Aorta (tissue), 5 donors: Measurements from ENCODE around the gene IFT22. TPM values are rescaled to one million over a fixed set of nuclear protein-coding genes. Genes with fewer than 3 reads are reported as not detected.
"Not testable (repeated sequence)": the region's sequence is repeated elsewhere in the genome, so short reads cannot be mapped to it uniquely, and the experiment has no call there.

Source experiments
- ATAC-seq: fragments of 200-7000 bp; cut with Tn5 transposase; one replicate; pipeline ENCODE4 v1.9.1; 2022; ENCODE audit warnings: moderate library complexity; ENCODE audit not compliant: low FRiP score
- DNase-seq, 2 donors: peaks; one replicate each; pipeline ENCODE4 v3.0.0-alpha.2; 2020
- H3K27ac ChIP-seq, 2 donors: one replicate each; pipeline ENCODE4 v1.5.1; 2013; ENCODE audit warnings: low read length in 2 of 2, mild to moderate bottlenecking in 2 of 2, moderate library complexity in 2 of 2, control low read depth in 1 of 2, inconsistent platforms in 1 of 2, low read depth in 1 of 2
- H3K27me3 ChIP-seq, 2 donors: one replicate each; pipeline ENCODE4 v1.6.1; 2013; ENCODE audit warnings: control low read depth in 1 of 2, low read length in 1 of 2, mild to moderate bottlenecking in 1 of 2, moderate library complexity in 1 of 2; ENCODE audit not compliant: insufficient read depth in 2 of 2, control insufficient read depth in 1 of 2
- H3K36me3 ChIP-seq, 2 donors: one replicate each; pipeline ENCODE4 v1.6.1; 2013; ENCODE audit warnings: control low read depth in 1 of 2, low read length in 1 of 2, mild to moderate bottlenecking in 1 of 2; ENCODE audit not compliant: insufficient read depth in 2 of 2, control insufficient read depth in 1 of 2
- H3K4me1 ChIP-seq, 2 donors: one replicate each; pipeline ENCODE4 v1.6.1; 2013; ENCODE audit warnings: low read length in 2 of 2, control low read depth in 1 of 2, mild to moderate bottlenecking in 1 of 2, moderate library complexity in 1 of 2; ENCODE audit not compliant: insufficient read depth in 2 of 2, control insufficient read depth in 1 of 2
- H3K4me3 ChIP-seq, 2 donors: one replicate each; pipeline ENCODE4 v1.5.1; 2013; ENCODE audit warnings: low read length in 2 of 2, control low read depth in 1 of 2, mild to moderate bottlenecking in 1 of 2
- H3K9me3 ChIP-seq: one replicate; pipeline ENCODE4 v1.6.1; 2013; ENCODE audit warnings: mild to moderate bottlenecking, low read length; ENCODE audit not compliant: control insufficient read depth
- WGBS, 2 donors: extraction: QIAGEN DNeasy Blood & Tissue Kit; methylation state at CpG; one replicate each; pipeline ENCODE4 v1.1.7; 2013; 5-methylcytosine and 5-hydroxymethylcytosine counted together
- intact Hi-C, 2 donors: fragments of 100-400 bp; cut with DNase I; formaldehyde crosslinking; loops; one replicate each; pipeline versions ENCODE4 v1.14.2 to v1.15.0; 2022
- polyA plus RNA-seq, 2 donors: library from polyadenylated mRNA; stranded (reverse); fragments of 200-250 nt; gene quantifications; one replicate each; pipeline ENCODE4 v1.2.3, GENCODE V29; 2013
- total RNA-seq, 2 donors: library from RNA; stranded (reverse); fragmentation: NEBNext Ultra II Directional; extraction: Animal tissue kit (Norgen Biotek cat#: 25700); gene quantifications; one replicate each; pipeline ENCODE4 v1.2.1, GENCODE V29; 2021
- donor health status: healthy with polysubstance abuse.
- donor health status: Bipolar disorder and iron deficiency.
- donor health status: DM: no; HTN: no; CAD: no.
- donor health status: DM: no; HTN: no; CAD: no.
- donor health status: DM: yes; HTN: yes; CAD: no.

The IFT22 gene
- total and polyA plus RNA-seq, 4 donors = 10.9 to 30.6 (median 22.4) TPM

DNA sequence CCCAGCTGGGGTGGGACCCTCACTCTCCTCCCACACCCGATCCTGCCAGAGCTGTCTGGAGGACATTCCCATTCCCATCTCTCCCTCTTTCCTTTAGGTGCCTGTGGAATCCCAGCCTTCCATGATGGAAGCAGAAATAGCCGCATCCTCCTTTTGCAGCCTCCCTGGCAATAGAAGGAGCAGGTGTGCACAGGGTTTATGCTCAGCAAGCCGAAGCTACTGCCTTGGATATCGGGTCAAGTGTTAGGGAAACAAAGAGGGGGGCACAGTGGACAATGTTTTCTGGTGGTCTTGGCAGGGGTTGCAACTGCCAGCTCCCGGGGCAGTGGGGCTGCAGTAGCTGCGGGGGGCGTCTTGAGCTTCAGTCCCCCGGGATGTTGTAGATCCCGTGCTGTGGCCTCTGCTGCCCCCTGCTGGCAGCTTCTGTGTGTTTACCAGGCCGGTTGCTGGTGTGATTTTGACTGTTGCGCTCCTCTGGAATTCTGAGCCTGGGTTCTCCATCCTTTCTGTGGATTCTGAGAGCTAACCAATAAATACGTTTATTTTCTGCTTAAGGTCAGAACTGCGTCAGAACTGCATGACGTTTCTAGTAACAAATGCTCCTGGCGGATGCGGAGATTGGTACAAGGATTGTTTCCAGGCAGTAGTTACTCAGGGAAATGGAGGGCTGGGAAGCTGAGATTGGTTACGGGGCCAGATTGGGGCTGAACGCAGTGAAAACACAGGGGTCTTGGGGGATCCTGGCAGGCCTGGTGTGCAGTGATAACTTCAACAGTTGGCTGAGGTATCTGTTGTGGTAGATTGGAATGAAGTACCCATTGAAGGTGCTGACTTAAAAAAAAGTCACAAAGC, 31.2 kb downstream of the IFT22 start:
- ATAC-seq = peak; percentile 51
- WGBS, 2 donors = 19 to 24% methylated on average over 14 to 18 of the region's 18 CpGs
- H3K9me3 ChIP-seq, H3K27me3 ChIP-seq, H3K36me3 ChIP-seq, H3K4me1 ChIP-seq, intact Hi-C loops, H3K27ac ChIP-seq, H3K4me3 ChIP-seq: not testable (repeated sequence)
- peak; percentile 65 to 86 for DNase-seq

DNA sequence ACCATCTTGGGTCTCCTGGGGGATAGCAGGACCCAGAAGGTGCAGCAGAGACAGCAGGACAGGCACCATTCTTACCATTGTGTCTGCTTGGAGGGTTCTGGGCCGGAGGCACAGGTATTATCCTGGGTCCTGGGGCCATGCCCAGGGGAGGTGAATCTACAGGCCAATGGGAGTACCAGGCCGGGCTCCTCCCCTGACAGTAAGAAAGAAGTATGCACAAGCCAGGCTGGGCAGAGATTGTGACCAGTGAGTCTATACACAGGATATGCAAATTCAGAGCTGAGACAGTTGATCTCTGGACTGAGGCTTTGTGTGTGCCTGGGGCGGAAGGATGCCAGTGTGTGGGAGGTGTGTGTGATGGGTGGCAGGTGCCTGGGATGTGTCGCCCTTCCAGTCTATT, 31.9 kb downstream of the IFT22 start:
- 79 to 88% methylated on average over 3 to 4 of the region's 4 CpGs for WGBS, 2 donors
- H3K4me3 ChIP-seq, H3K9me3 ChIP-seq, intact Hi-C loops, DNase-seq, H3K36me3 ChIP-seq, H3K27ac ChIP-seq, H3K4me1 ChIP-seq, H3K27me3 ChIP-seq: not testable (repeated sequence)
- peak; percentile 15 for ATAC-seq

DNA sequence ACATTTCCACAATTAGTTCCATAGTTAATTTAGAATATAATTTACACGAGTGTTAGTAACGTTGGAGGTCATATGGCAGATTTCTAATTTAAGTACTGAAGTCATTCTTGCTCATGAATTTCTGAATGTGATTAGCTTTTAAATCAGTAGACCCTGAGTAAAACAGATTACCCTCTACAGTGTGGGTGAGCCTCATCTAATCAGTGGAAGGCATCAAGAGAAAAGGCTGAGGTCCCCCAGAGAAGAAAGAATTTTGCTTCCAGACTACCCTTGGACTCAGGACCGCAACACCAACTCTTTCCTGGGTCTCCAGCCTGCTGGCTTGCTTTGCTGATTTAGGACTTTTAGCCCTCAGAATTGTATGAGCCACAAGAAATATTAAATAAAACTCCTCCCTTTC, 33.2 kb downstream of the IFT22 start:
- H3K9me3 ChIP-seq = peaks cover 2% of the 10 kb centered on the region
- H3K27me3 ChIP-seq = no peaks in the 10 kb centered on the region
- no peaks in the 10 kb centered on the region for H3K36me3 ChIP-seq
- no peak for ATAC-seq
- H3K27ac ChIP-seq = no peak overlapping the region
- no peak overlapping the region for H3K4me3 ChIP-seq
- no peaks in the 10 kb centered on the region for H3K4me1 ChIP-seq
- 87 to 91% methylated on average over 3 of the region's 3 CpGs for WGBS, 2 donors
- no peak for DNase-seq
- intact Hi-C loops = no loop called here

DNA sequence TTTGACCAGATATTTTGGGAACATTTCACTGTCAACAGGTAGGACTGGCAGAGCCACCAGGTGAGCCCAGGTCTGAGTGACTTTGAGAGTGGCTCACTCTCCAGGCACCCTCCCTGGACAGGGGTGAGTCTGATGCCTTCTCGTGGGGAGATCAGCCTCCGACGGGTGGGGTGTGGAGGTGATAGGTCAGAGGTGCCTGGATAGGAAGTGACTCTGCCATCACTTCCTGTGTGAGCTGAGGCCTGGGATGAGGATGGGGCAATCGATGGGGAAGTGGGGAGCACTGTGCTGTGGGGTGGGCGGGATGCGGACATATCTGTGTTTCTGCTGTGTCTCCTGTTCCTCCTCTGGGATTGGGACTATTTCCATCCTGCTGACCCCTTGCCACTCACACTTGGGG, 34.6 kb downstream of the IFT22 start:
- no peaks in the 10 kb centered on the region for H3K4me1 ChIP-seq
- DNase-seq (no peak), ATAC-seq (no peak)

DNA sequence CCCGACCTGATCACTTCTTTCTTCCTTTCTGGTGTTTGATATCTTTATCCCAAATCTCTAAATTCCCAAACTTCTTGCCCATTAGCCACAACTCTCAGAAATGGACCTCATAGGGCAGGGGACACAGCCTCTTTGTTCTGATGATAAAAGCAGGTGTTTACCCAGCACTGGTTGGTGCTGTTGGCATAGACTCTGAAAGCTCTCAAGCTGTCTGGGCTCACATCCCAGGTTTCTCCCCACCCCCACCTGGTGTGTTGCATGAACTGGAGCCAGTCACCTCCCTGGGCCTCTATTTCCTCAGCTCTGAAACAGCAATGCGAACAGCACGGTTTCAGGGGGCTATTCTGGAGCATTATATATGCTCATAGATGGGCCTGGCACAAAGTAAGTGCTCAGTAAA, 35.7 kb downstream of the IFT22 start:
- H3K4me1 ChIP-seq, H3K4me3 ChIP-seq, H3K9me3 ChIP-seq, intact Hi-C loops, H3K36me3 ChIP-seq, ATAC-seq, H3K27me3 ChIP-seq, H3K27ac ChIP-seq, DNase-seq: not testable (repeated sequence)
- 74 to 81% methylated on average over 3 of the region's 3 CpGs for WGBS, 2 donors

More for the DNA sequence above, 34.6 kb downstream of the IFT22 start:
- intact Hi-C loops = no loop called here
- Histone ChIP-seq H3K27me3 (no peaks in the 10 kb centered on the region), H3K9me3 (peaks cover 2% of the 10 kb centered on the region), H3K4me3 (no peak overlapping the region), H3K36me3 (no peaks in the 10 kb centered on the region), H3K27ac (no peak overlapping the region)
- 75 to 84% methylated on average over 6 of the region's 6 CpGs for WGBS, 2 donors

DNA sequence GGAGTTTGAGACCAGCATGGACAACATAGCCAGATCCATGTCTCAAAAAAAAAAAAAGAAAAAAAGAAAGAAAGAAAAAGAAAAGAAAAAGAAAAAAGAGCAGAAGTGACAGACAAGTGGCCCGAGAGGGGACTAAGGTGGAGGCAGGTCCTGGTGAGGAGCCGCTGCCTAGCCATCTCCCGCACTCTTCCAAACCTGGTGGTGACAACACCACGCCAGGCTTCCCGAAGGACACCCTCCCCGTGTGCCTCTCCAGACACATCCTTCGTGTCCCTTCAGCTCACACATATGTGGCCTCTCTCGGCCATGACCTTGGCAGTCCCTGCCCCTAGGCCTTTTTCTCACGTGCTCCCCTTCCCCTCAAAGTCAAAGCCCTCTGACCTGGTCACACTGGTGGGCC, 36.4 kb downstream of the IFT22 start:
- Histone ChIP-seq H3K4me3 (no peak overlapping the region), H3K4me1 (no peaks in the 10 kb centered on the region), H3K27me3 (no peaks in the 10 kb centered on the region), H3K9me3 (peaks cover 2% of the 10 kb centered on the region), H3K27ac (no peak overlapping the region), H3K36me3 (no peaks in the 10 kb centered on the region)
- 84 to 88% methylated on average over 9 of the region's 9 CpGs for WGBS, 2 donors
- no peak for ATAC-seq
- DNase-seq = no peak
- intact Hi-C loops = no loop called here

DNA sequence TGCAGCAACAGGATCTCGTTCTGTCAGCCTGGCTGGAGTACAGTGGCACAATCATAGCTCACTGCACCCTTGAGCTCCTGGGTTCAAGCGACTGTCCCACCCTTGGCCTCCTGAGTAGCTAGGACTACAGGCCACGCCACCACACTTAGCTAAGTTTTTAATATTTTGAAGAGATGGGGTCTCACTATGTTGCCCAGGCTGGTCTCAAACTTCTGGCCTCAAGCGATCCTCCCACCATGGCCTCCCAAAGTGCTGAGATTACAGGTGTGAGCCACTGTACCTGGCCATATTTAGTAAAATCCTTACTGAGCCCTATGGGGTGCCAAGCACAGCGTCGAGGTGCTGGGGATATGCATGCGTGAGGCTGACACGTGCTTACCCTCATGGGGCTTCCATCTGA, 40.7 kb downstream of the IFT22 start:
- H3K27me3 ChIP-seq, H3K4me3 ChIP-seq, H3K36me3 ChIP-seq, ATAC-seq, H3K27ac ChIP-seq, H3K9me3 ChIP-seq, H3K4me1 ChIP-seq, DNase-seq: not testable (repeated sequence)
- intact Hi-C loops = loop anchor here in 1 of 2 donors (5.0 kb wide), 1 partner anchor 134 kb away; no protein-coding TSS in a partner anchor
- WGBS, 2 donors = 86 to 87% methylated on average over 8 of the region's 8 CpGs

DNA sequence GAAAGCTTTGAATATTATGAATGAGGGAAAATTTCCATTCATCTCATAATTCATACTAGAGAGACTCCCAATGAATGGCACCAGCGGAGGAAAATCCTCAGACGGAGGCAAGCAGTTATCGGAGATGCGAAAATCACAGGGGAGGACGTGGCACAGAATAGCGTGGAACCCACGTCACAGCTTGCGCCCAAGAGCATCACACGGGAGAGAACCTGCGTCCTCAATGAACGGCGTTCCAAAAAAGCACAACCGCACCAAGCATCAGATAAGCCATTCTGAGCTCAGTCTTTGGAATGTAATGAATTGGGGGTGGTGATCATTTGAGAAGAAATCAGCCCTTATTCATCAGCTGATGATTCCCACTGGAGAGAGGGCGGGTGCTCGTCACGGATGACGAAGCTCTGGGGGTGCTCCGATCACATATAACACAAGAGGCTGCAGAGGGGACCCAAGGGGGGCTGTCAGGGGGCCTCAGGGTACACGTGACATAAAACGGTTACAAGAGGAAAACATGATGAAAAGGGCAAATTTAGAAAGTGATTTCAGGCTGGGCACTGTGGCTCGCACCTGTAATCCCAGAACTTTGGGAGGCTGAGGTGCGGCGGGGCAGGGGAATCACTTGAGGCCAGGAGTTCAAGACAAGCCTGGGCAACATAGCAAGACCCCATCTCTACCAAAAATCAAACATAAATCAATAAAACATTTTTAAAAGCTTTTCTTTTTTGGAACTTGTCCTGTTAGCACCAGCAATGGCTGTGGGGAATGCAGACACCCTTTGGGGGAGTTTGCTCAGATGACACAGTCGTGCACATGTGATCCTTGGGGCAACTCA, 42.9 kb downstream of the IFT22 start:
- DNase-seq (no peak), ATAC-seq (no peak)
- no peak overlapping the region for H3K27ac ChIP-seq
- H3K4me3 ChIP-seq = no peak overlapping the region
- H3K36me3 ChIP-seq = no peaks in the 10 kb centered on the region
- no peaks in the 10 kb centered on the region for H3K9me3 ChIP-seq
- 77% methylated on average over 24 of the region's 24 CpGs for WGBS, 2 donors
- no peaks in the 10 kb centered on the region for H3K27me3 ChIP-seq
- H3K4me1 ChIP-seq = no peaks in the 10 kb centered on the region
- intact Hi-C loops = no loop called here
